ENCODE data around the gene RBFOX2.

DNA sequence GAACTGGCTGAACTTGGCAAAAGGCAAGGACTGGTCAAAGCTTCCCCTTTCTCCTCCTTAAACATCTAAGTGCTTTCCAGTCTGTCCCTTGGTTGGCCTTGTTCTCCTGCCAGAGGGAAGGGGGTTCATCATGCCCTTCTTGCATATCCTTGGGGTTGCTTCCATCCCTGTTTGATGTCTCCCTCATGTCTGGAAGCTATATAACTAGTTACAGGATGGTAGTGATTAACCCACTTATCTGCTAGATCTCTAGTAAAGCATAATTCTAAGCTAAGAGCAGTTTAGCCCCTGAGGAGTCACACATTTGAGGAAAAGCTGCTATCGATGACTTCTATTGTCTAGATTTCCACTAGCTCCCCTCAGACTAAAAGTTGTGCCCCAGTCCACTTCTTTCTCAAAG lies 288.0 kb downstream of the RBFOX2 start:
- TF ChIP-seq, protein P1, sequence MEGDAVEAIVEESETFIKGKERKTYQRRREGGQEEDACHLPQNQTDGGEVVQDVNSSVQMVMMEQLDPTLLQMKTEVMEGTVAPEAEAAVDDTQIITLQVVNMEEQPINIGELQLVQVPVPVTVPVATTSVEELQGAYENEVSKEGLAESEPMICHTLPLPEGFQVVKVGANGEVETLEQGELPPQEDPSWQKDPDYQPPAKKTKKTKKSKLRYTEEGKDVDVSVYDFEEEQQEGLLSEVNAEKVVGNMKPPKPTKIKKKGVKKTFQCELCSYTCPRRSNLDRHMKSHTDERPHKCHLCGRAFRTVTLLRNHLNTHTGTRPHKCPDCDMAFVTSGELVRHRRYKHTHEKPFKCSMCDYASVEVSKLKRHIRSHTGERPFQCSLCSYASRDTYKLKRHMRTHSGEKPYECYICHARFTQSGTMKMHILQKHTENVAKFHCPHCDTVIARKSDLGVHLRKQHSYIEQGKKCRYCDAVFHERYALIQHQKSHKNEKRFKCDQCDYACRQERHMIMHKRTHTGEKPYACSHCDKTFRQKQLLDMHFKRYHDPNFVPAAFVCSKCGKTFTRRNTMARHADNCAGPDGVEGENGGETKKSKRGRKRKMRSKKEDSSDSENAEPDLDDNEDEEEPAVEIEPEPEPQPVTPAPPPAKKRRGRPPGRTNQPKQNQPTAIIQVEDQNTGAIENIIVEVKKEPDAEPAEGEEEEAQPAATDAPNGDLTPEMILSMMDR (IDR thresholded peaks at IDR 0.05), result no peak
- TF ChIP-seq EZH2 (IDR thresholded peaks at IDR 0.05; ENCODE audit: borderline replicate concordance, insufficient read depth, low read depth, low read length, poor library complexity, severe bottlenecking), result no peak

All from B cell (primary cell).